DMS 273 (cell line): ENCODE measurements around the gene IST1.
A peak's percentile ranks its signal among the peaks of the same experiment; 100 is the strongest.

Experiments used
- DNase-seq: peaks from one replicate; lab custom pipeline; 2025; ENCODE audit not compliant: unreplicated experiment; lab: John Stamatoyannopoulos, UW

The IST1 gene

GRCh38 chr16:71916397-71916920 is 21.1 kb downstream of the IST1 start:
- DNase-seq = no peak

GRCh38 chr16:71917900-71918299 is 22.6 kb downstream of the IST1 start:
- DNase-seq = no peak

- no peak for DNase-seq
Observed at GRCh38 chr16:71919035-71919434, 23.7 kb downstream of the IST1 start.

GRCh38 chr16:71920658-71921057 is 25.3 kb downstream of the IST1 start:
- no peak for DNase-seq

GRCh38 chr16:71923941-71924690 is 28.8 kb downstream of the IST1 start:
- DNase-seq = no peak

GRCh38 chr16:71924710-71925109 is 29.4 kb downstream of the IST1 start:
- no peak for DNase-seq

GRCh38 chr16:71927383-71927782 is 32.1 kb downstream of the IST1 start:
- DNase-seq = peak; percentile 74

GRCh38 chr16:71927787-71928186 is 32.5 kb downstream of the IST1 start:
- no peak for DNase-seq

- peak; percentile 46 for DNase-seq
Observed at GRCh38 chr16:71929048-71929447, 33.7 kb downstream of the IST1 start.

GRCh38 chr16:71930013-71930563 is 34.8 kb downstream of the IST1 start:
- no peak for DNase-seq

GRCh38 chr16:71931001-71931400 is 35.7 kb downstream of the IST1 start:
- DNase-seq = no peak

- no peak for DNase-seq
Observed at GRCh38 chr16:71931599-71931998, 36.3 kb downstream of the IST1 start.

- DNase-seq = no peak
Observed at GRCh38 chr16:71933017-71933416, 37.7 kb downstream of the IST1 start.

GRCh38 chr16:71933913-71934695 is 38.8 kb downstream of the IST1 start:
- no peak for DNase-seq

- DNase-seq = no peak
Observed at GRCh38 chr16:71937868-71938510, 42.7 kb downstream of the IST1 start.

GRCh38 chr16:71943887-71944286 is 48.6 kb downstream of the IST1 start:
- DNase-seq = no peak

- DNase-seq = no peak
Observed at GRCh38 chr16:71945616-71946015, 50.3 kb downstream of the IST1 start.

GRCh38 chr16:71952825-71953224 is 57.5 kb downstream of the IST1 start:
- DNase-seq = no peak

GRCh38 chr16:71954180-71954579 is 58.8 kb downstream of the IST1 start:
- DNase-seq = no peak

- DNase-seq = no peak
Observed at GRCh38 chr16:71954699-71955195, 59.4 kb downstream of the IST1 start.

- no peak for DNase-seq
Observed at GRCh38 chr16:71956486-71956885, 61.2 kb downstream of the IST1 start.
